Neural cell (in vitro differentiated cells): ENCODE results near the gene FSTL3. TPM values are rescaled to one million over a fixed set of nuclear protein-coding genes. Genes with fewer than 3 reads are reported as not detected.

Experiments used
- H2AFZ ChIP-seq: fragments of 200-600, 300-800 bp; sonication (generic), shearing (Covaris generic); 2 replicates; pipeline ENCODE4 v1.6.0; 2014; ENCODE audit warnings: low read depth, mild to moderate bottlenecking, antibody characterized with exemption, low read length, moderate library complexity
- H3F3A ChIP-seq: fragments of 200-600 bp; shearing (Covaris generic); 2 replicates; pipeline ENCODE4 v1.6.1; 2016; ENCODE audit warnings: mild to moderate bottlenecking, moderate library complexity, mixed read lengths, antibody characterized with exemption, low read length; ENCODE audit not compliant: insufficient read depth, poor library complexity, severe bottlenecking
- H3K27ac ChIP-seq: fragments of 200-600, 300-800 bp; sonication (generic), shearing (Covaris generic); 2 replicates; pipeline ENCODE4 v1.5.1; 2014; ENCODE audit warnings: mild to moderate bottlenecking, low read length, moderate library complexity
- H3K27me3 ChIP-seq: fragments of 300-800, 200-600 bp; sonication (generic), shearing (Covaris generic); 2 replicates; pipeline ENCODE4 v1.6.0; 2014; ENCODE audit warnings: mild to moderate bottlenecking, low read depth, low read length, moderate library complexity; ENCODE audit not compliant: insufficient read depth
- H3K36me3 ChIP-seq: fragments of 300-800, 200-600 bp; sonication (generic), shearing (Covaris generic); 2 replicates; pipeline ENCODE4 v1.5.1; 2014; ENCODE audit warnings: mild to moderate bottlenecking, antibody characterized with exemption, low read length, moderate library complexity; ENCODE audit not compliant: insufficient read depth
- H3K4me2 ChIP-seq: fragments of 300-800, 200-600 bp; sonication (generic), shearing (Covaris generic); 2 replicates; pipeline ENCODE4 v1.6.0; 2014; ENCODE audit warnings: mild to moderate bottlenecking, low read length
- H3K4me3 ChIP-seq: fragments of 300-800, 200-600 bp; sonication (generic), shearing (Covaris generic); 2 replicates; pipeline ENCODE4 v1.5.1; 2014; ENCODE audit warnings: mild to moderate bottlenecking, low read length, moderate library complexity
- H3K79me2 ChIP-seq: fragments of 200-600 bp; shearing (Covaris generic); replicated peaks from 2 replicates; pipeline ENCODE4 v1.6.0; 2014; ENCODE audit warnings: mild to moderate bottlenecking, low read length, moderate library complexity; ENCODE audit not compliant: insufficient read depth
- H3K9ac ChIP-seq: fragments of 300-800, 200-600 bp; sonication (generic), shearing (Covaris generic); 2 replicates; pipeline ENCODE4 v1.6.1; 2016; ENCODE audit warnings: mild to moderate bottlenecking, low read length, mixed read lengths
- H3K9me2 ChIP-seq: fragments of 200-600 bp; shearing (Covaris generic); 2 replicates; pipeline ENCODE4 v1.6.1; 2016; ENCODE audit warnings: mild to moderate bottlenecking, low read length, mixed read lengths; ENCODE audit not compliant: insufficient read depth
- H3K9me3 ChIP-seq: fragments of 200-600, 300-800 bp; sonication (generic), shearing (Covaris generic); 2 replicates; pipeline ENCODE4 v1.6.1; 2016; ENCODE audit warnings: mild to moderate bottlenecking, mixed run types, low read length, moderate library complexity, mixed read lengths
- H4K20me1 ChIP-seq: fragments of 200-600 bp; shearing (Covaris generic); 2 replicates; pipeline ENCODE4 v1.6.1; 2016; ENCODE audit warnings: mild to moderate bottlenecking, mixed run types; ENCODE audit not compliant: insufficient read depth
- CTCF ChIP-seq: fragments of 450-650 bp; IDR thresholded peaks from 2 replicates; pipeline ENCODE4 v1.5.1; 2014; ENCODE audit warnings: antibody characterized with exemption, mild to moderate bottlenecking, moderate library complexity; ENCODE audit not compliant: poor library complexity, severe bottlenecking
- EP300 ChIP-seq: fragments of 450-650 bp; conservative IDR thresholded peaks from 2 replicates; pipeline ENCODE4 v1.6.1; 2014; ENCODE audit warnings: antibody characterized with exemption, mild to moderate bottlenecking, moderate library complexity; ENCODE audit not compliant: poor library complexity, severe bottlenecking
- EZH2 ChIP-seq: fragments of 200-600, 300-800 bp; shearing (Covaris generic), sonication (generic); IDR thresholded peaks from 2 replicates; pipeline ENCODE4 v1.6.1; 2014; ENCODE audit warnings: antibody characterized with exemption, low read length, borderline replicate concordance, mild to moderate bottlenecking; ENCODE audit not compliant: insufficient read depth, poor library complexity, severe bottlenecking
- MXI1 ChIP-seq: fragments of 450-650 bp; conservative IDR thresholded peaks from 2 replicates; pipeline ENCODE4 v1.6.1; 2014; ENCODE audit warnings: antibody characterized with exemption, mild to moderate bottlenecking; ENCODE audit not compliant: poor library complexity, severe bottlenecking
- POLR2AphosphoS5 ChIP-seq: IDR thresholded peaks from 2 replicates; pipeline ENCODE4 v1.6.1; 2012
- RAD21 ChIP-seq: fragments of 450-650 bp; conservative IDR thresholded peaks from 2 replicates; pipeline ENCODE4 v1.6.1; 2014; ENCODE audit warnings: antibody characterized with exemption, mild to moderate bottlenecking, moderate library complexity
- REST ChIP-seq: IDR thresholded peaks from 2 replicates; pipeline ENCODE4 v1.6.1; 2012; ENCODE audit warnings: borderline replicate concordance
- SMC3 ChIP-seq: fragments of 450-650 bp; conservative IDR thresholded peaks from 2 replicates; pipeline ENCODE4 v1.6.1; 2014; ENCODE audit warnings: antibody characterized with exemption, mild to moderate bottlenecking, moderate library complexity; ENCODE audit not compliant: poor library complexity
- TAF1 ChIP-seq: IDR thresholded peaks from 2 replicates; pipeline ENCODE4 v1.6.1; 2012; ENCODE audit warnings: low read depth
- polyA plus RNA-seq: library from polyadenylated mRNA; depleted of rRNA; stranded (reverse); fragments of >200 nt; gene quantifications from 2 replicates; pipeline ENCODE4 v1.2.3, GENCODE V29; 2014

The FSTL3 gene
- polyA plus RNA-seq, 1 donor from 2014 or later = 3.1 TPM

GRCh38 chr19:718251-718951, 42.2 kb downstream of the FSTL3 start:
- Histone ChIP-seq H3K36me3 (no peaks in the 10 kb centered on the region), H3K9ac (no peak overlapping the region), H2AFZ (no peak overlapping the region), H3K79me2 (peaks cover 66% of the 10 kb centered on the region), H3K9me3 (no peaks in the 10 kb centered on the region), H3K9me2 (no peaks in the 10 kb centered on the region), H3K4me3 (no peak overlapping the region), H3K27ac (no peak overlapping the region), H3K27me3 (no peaks in the 10 kb centered on the region), H3K4me2 (no peak overlapping the region), H3F3A (no peaks in the 10 kb centered on the region), H4K20me1 (no peaks in the 10 kb centered on the region)
- TF ChIP-seq SMC3 (no peak), EZH2 (no peak), TAF1 (no peak), MXI1 (no peak), RAD21 (no peak), EP300 (no peak), REST (no peak), CTCF (no peak), POLR2AphosphoS5 (no peak)

GRCh38 chr19:718991-719512, 42.9 kb downstream of the FSTL3 start:
- H3K36me3 ChIP-seq = no peaks in the 10 kb centered on the region
- no peak overlapping the region for H3K4me2 ChIP-seq
- no peaks in the 10 kb centered on the region for H3K9me2 ChIP-seq
- H3F3A ChIP-seq = no peaks in the 10 kb centered on the region
- H3K4me3 ChIP-seq = no peak overlapping the region
- H3K27ac ChIP-seq = peak overlapping the region; percentile 73
- TF ChIP-seq RAD21 (no peak), TAF1 (no peak), POLR2AphosphoS5 (no peak), REST (no peak), MXI1 (no peak)
- no peak overlapping the region for H3K9ac ChIP-seq
- no peak overlapping the region for H2AFZ ChIP-seq
- no peaks in the 10 kb centered on the region for H3K27me3 ChIP-seq
- H4K20me1 ChIP-seq = no peaks in the 10 kb centered on the region
- no peaks in the 10 kb centered on the region for H3K9me3 ChIP-seq
- peaks cover 68% of the 10 kb centered on the region for H3K79me2 ChIP-seq
